Upper lobe of right lung (tissue), 1 donor: ENCODE data around the gene ST13. TPM values are rescaled to one million over a fixed set of nuclear protein-coding genes. Genes with fewer than 3 reads are reported as not detected.
A peak's percentile ranks its signal among the peaks of the same experiment; 100 is the strongest.

ENCODE experiments used
- ATAC-seq: fragments of 200-7000 bp; cut with Tn5 transposase; one replicate; pipeline ENCODE4 v1.9.1; 2020; ENCODE audit warnings: mild to moderate bottlenecking, moderate library complexity
- DNase-seq: peaks from one replicate; pipeline ENCODE4 v3.0.0-alpha.2; 2020
- H3K27ac ChIP-seq: fragments of 200-600 bp; one replicate; pipeline ENCODE4 v1.8.0; 2022
- H3K27me3 ChIP-seq: fragments of 200-600 bp; one replicate; pipeline ENCODE4 v1.8.0; 2022; ENCODE audit warnings: mild to moderate bottlenecking
- H3K36me3 ChIP-seq: fragments of 200-600 bp; one replicate; pipeline ENCODE4 v1.8.0; 2022
- H3K4me1 ChIP-seq: fragments of 200-600 bp; one replicate; pipeline ENCODE4 v1.8.0; 2022
- H3K4me3 ChIP-seq: fragments of 200-600 bp; one replicate; pipeline ENCODE4 v1.8.0; 2022; ENCODE audit warnings: mild to moderate bottlenecking
- H3K9me3 ChIP-seq: fragments of 200-600 bp; one replicate; pipeline ENCODE4 v1.8.0; 2022
- intact Hi-C: fragments of 100-400 bp; cut with DNase I; formaldehyde crosslinking; loops from one replicate; pipeline ENCODE4 v1.11.0; 2022
- total RNA-seq: library from RNA; stranded (reverse); fragmentation: NEBNext Ultra II Directional; extraction: Animal tissue kit (Norgen Biotek cat#: 25700); gene quantifications from one replicate; pipeline ENCODE4 v1.2.1, GENCODE V29; 2021
- TF ChIP-seq, protein P1 (sequence below): fragments of 200-600 bp; IDR thresholded peaks from one replicate; pipeline ENCODE4 v1.8.0; 2022; ENCODE audit warnings: antibody characterized with exemption
- donor health status: DM: no; HTN: yes; CAD: no; lungs with severe emphysema.

The ST13 gene
- total RNA-seq, 1 donor from 2014 or later, result 192 TPM

DNA sequence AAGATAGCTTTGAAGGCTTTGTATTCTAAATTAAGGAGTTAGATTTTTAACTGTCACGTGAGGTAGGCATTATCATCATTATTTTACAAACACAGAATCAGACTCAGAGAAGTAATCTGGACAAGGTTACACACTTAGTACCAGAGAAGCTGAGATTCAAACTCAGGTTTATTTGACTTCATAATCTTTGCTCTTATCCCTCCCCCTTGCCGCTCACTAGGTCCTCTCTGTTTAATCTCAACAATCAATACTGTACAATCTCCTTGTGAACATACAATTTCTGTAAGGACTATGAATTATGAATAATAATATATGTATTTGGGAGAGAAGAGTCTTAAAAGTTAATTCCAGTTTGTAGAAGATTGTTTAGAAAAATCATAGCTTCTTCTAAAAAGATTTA, 10.7 kb upstream of the ST13 start:
- TF ChIP-seq, protein P1, sequence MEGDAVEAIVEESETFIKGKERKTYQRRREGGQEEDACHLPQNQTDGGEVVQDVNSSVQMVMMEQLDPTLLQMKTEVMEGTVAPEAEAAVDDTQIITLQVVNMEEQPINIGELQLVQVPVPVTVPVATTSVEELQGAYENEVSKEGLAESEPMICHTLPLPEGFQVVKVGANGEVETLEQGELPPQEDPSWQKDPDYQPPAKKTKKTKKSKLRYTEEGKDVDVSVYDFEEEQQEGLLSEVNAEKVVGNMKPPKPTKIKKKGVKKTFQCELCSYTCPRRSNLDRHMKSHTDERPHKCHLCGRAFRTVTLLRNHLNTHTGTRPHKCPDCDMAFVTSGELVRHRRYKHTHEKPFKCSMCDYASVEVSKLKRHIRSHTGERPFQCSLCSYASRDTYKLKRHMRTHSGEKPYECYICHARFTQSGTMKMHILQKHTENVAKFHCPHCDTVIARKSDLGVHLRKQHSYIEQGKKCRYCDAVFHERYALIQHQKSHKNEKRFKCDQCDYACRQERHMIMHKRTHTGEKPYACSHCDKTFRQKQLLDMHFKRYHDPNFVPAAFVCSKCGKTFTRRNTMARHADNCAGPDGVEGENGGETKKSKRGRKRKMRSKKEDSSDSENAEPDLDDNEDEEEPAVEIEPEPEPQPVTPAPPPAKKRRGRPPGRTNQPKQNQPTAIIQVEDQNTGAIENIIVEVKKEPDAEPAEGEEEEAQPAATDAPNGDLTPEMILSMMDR, result no peak
- Histone ChIP-seq H3K4me3 (no peak overlapping the region), H3K4me1 (no peaks in the 10 kb centered on the region), H3K36me3 (peaks cover 32% of the 10 kb centered on the region), H3K27me3 (no peaks in the 10 kb centered on the region), H3K9me3 (no peaks in the 10 kb centered on the region), H3K27ac (no peak overlapping the region)
- DNase-seq (no peak), ATAC-seq (no peak)
- intact Hi-C loops, result no loop called here

DNA sequence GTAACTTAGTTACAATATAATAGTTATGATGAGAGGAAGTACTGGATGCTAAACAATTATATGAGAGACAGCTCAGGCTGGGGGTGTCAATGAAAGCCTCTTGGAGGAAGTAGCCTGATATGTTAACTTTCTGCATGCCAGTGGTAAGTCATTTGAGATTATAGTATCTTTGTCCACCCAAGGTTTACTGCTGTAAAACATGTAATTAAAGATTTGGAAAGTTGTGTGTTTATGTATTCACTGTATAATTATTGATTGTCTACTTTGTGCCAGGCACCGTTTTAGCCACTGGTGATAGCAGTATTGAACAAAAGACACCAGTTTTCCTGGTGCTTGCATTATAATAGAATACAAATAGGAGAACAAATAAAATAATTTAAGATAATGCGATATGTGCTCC, 6.1 kb upstream of the ST13 start:
- Histone ChIP-seq H3K27ac (no peak overlapping the region), H3K27me3 (no peaks in the 10 kb centered on the region), H3K9me3 (no peaks in the 10 kb centered on the region), H3K4me1 (peaks cover 8% of the 10 kb centered on the region), H3K4me3 (no peak overlapping the region), H3K36me3 (peaks cover 8% of the 10 kb centered on the region)
- intact Hi-C loops, result no loop called here
- ATAC-seq (no peak), DNase-seq (no peak)
- TF ChIP-seq, protein P1, result no peak

DNA sequence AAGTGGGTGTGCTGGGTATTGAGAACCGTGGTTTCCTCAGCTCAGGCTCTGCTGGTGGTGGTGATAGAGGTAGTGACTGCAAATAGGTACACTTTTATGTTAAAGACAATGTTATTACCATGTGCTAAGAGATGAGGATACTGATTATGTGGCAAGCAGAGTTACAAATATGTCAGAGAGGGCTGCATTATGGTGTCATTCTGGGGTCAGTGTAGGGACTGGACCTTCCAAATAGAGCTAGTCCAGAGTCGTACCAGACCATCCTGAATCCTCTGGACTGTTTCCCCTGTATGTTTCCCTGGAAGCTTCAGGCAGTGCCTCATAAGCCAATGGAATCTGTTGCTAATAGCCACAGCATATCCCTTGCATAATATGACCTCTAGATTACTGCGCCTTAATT, 5.6 kb upstream of the ST13 start, which contains the start of gene DNAJB7:
Gene DNAJB7 (minus strand): TSS at position 101 of the 400 bp plus-strand sequence. CDS start 119 bp downstream, outside the sequence.
- H3K9me3 ChIP-seq, result no peaks in the 10 kb centered on the region
- DNase-seq, result no peak
- H3K27ac ChIP-seq, result no peak within 1 kb of the TSS
- no peak for ATAC-seq
- no peaks in the 10 kb centered on the region for H3K27me3 ChIP-seq
- no peak within 1 kb of the TSS for H3K4me3 ChIP-seq
- peaks cover 8% of the 10 kb centered on the region for H3K36me3 ChIP-seq
- intact Hi-C loops, result no loop called here
- H3K4me1 ChIP-seq, result peaks cover 8% of the 10 kb centered on the region
- TF ChIP-seq, protein P1, result no peak

DNA sequence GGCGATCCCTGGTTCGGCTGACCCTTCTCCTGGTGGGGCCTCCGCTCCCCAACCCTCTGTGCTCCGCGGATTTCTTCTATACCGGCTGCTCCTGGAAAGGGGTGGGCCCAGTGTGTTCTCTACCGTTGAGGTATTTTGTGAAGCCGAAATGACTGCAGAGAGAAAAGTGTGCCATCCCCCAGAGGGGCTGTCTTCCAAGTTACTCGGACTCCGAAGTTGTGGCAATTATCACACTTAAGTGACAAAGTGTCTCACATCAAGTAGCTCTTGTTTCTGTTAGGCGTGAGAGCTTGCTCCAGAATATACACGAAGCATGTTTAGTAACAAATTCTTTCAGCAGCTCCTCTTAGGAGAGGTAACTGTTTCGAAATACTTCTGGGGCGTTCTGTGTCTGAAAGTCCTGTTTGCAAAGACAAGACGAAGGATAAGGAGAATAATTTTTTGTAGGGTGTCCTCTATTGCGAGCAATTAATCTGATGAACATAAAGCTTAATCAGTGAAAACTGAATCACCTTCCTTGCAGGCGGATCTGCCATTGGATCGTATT, 943 bp upstream of the ST13 start:
- intact Hi-C loops, result no loop called here

DNA sequence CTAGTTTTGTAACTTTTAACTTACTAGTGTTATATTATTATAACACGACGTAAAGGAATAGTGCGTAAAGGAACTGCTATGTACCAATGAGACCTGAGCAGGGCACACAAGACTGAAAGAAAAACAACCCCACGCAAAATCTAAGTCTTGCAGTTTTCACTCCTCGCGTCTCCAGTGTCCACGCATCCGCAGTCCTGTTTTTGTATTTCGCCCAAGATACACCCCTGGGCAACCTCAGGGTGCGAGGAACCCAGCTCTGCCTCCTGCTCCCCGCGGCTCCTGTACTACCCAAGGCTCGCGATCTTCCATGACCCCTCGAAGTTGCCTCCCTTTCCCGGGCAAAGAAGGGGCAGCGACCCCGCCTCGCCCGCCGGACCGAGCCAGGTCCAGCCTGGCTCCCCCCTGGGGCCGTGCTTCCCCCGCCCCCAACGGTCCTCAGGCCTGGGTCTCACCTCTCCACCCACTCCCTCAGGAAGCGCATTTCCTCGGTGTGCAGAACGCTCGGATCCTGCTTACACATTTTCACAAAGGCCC, 393 bp downstream of the ST13 start:
- ATAC-seq, result peak; percentile 42
- intact Hi-C loops, result no loop called here
- peaks cover 41% of the 10 kb centered on the region for H3K4me1 ChIP-seq
- H3K27ac ChIP-seq, result peak overlapping the region; percentile 94
- TF ChIP-seq, protein P1, result no peak
- no peaks in the 10 kb centered on the region for H3K36me3 ChIP-seq
- H3K4me3 ChIP-seq, result peak overlapping the region; percentile 95
- H3K27me3 ChIP-seq, result no peaks in the 10 kb centered on the region
- no peaks in the 10 kb centered on the region for H3K9me3 ChIP-seq
- no peak for DNase-seq

More for the DNA sequence above, 943 bp upstream of the ST13 start:
- peak overlapping the region; percentile 95 for H3K4me3 ChIP-seq
- peaks cover 38% of the 10 kb centered on the region for H3K4me1 ChIP-seq
- ATAC-seq, result no peak
- DNase-seq, result no peak
- H3K36me3 ChIP-seq, result peaks cover 8% of the 10 kb centered on the region
- no peaks in the 10 kb centered on the region for H3K9me3 ChIP-seq
- H3K27me3 ChIP-seq, result no peaks in the 10 kb centered on the region
- peak overlapping the region; percentile 94 for H3K27ac ChIP-seq
- TF ChIP-seq, protein P1, result no peak
